Lower leg skin (tissue), 4 donors: ENCODE measurements around the gene GBE1. TPM values are rescaled to one million over a fixed set of nuclear protein-coding genes. Genes with fewer than 3 reads are reported as not detected.
"Not testable (repeated sequence)": the region's sequence is repeated elsewhere in the genome, so short reads cannot be mapped to it uniquely, and the experiment has no call there.

Experiments used
- DNase-seq, 2 donors: peaks; one replicate each; pipeline ENCODE4 v3.0.0-alpha.2; 2019; ENCODE audit warnings: low spot score in 2 of 2
- H3K4me3 ChIP-seq: fragments of 200-600 bp; sonication (generic); 2 replicates; pipeline ENCODE4 v1.5.1; 2017; ENCODE audit warnings: mild to moderate bottlenecking, low read depth; ENCODE audit not compliant: poor library complexity, severe bottlenecking
- CTCF ChIP-seq, 3 donors: fragments of 450-650 bp; IDR thresholded peaks; one replicate each; pipeline ENCODE4 v1.5.1; 2016; ENCODE audit warnings: antibody characterized with exemption in 3 of 3, mild to moderate bottlenecking in 3 of 3, moderate library complexity in 2 of 3
- POLR2A ChIP-seq, 2 donors: fragments of 450-650 bp; IDR thresholded peaks; one replicate each; pipeline ENCODE4 v1.6.1; 2016 to 2017; ENCODE audit warnings: antibody characterized with exemption in 2 of 2, mild to moderate bottlenecking in 1 of 2, moderate library complexity in 1 of 2
- WGBS, 2 donors: methylation state at CpG; one replicate each; pipeline ENCODE4 v1.1.5; 2018; 5-methylcytosine and 5-hydroxymethylcytosine counted together
- intact Hi-C: fragments of 100-400 bp; cut with DNase I; formaldehyde crosslinking; loops from one replicate; pipeline ENCODE4 v1.15.0; 2023; ENCODE audit warnings: low total_unique reads
- total RNA-seq, 4 donors: library from RNA; depleted of rRNA; stranded (reverse); fragments of >200 nt; gene quantifications; one replicate each; pipeline ENCODE4 v1.1.0, GENCODE V29; 2016

The GBE1 gene
- total RNA-seq, 4 donors from 2014 or later, result 13.5 to 21.7 (median 15.8) TPM

- TF ChIP-seq CTCF (IDR thresholded peaks at IDR 0.05) (no peak), POLR2A (IDR thresholded peaks at IDR 0.05) (no peak)
- no peak overlapping the region for H3K4me3 ChIP-seq
- DNase-seq, result no peak
- intact Hi-C loops, result no loop called here
- 49 to 54% methylated on average over 6 of the region's 6 CpGs for WGBS, 2 donors
These were observed 264.9 kb downstream of the GBE1 start for GRCh38 chr3:81496407-81497104.

- DNase-seq, intact Hi-C loops, H3K4me3 ChIP-seq: not testable (repeated sequence)
- 100% methylated on average over 1 of the region's 1 CpG for WGBS, 2 donors
These were observed 269.0 kb downstream of the GBE1 start for GRCh38 chr3:81492471-81492870.

GRCh38 chr3:81492040-81492439 lies 269.4 kb downstream of the GBE1 start:
- H3K4me3 ChIP-seq, result no peak overlapping the region
- no peak for DNase-seq
- 51 to 60% methylated on average over 4 of the region's 4 CpGs for WGBS, 2 donors

GRCh38 chr3:81490541-81491288 lies 270.7 kb downstream of the GBE1 start:
- intact Hi-C loops, result no loop called here
- TF ChIP-seq POLR2A (IDR thresholded peaks at IDR 0.05), result no peak
- no peak for TF ChIP-seq CTCF (IDR thresholded peaks at IDR 0.05)
- WGBS, 2 donors, result 52 to 54% methylated on average over 7 of the region's 7 CpGs
- peak; percentile 74 to 88 for DNase-seq
- H3K4me3 ChIP-seq, result no peak overlapping the region

More at GRCh38 chr3:81492040-81492439, 269.4 kb downstream of the GBE1 start:
- intact Hi-C loops, result no loop called here
- TF ChIP-seq POLR2A (IDR thresholded peaks at IDR 0.05) (no peak), CTCF (IDR thresholded peaks at IDR 0.05) (no peak)

GRCh38 chr3:81485444-81485865 lies 276.0 kb downstream of the GBE1 start:
- no peak overlapping the region for H3K4me3 ChIP-seq
- TF ChIP-seq CTCF (IDR thresholded peaks at IDR 0.05), result no peak
- TF ChIP-seq POLR2A (IDR thresholded peaks at IDR 0.05), result no peak
- intact Hi-C loops, result no loop called here
- DNase-seq, result no peak
- 20 to 32% methylated on average over 5 of the region's 5 CpGs for WGBS, 2 donors

GRCh38 chr3:81484520-81484919 lies 276.9 kb downstream of the GBE1 start:
- 76 to 85% methylated on average over 5 of the region's 5 CpGs for WGBS, 2 donors
- intact Hi-C loops, result no loop called here
- DNase-seq, result no peak

More at GRCh38 chr3:81484520-81484919, 276.9 kb downstream of the GBE1 start:
- no peak for TF ChIP-seq POLR2A (IDR thresholded peaks at IDR 0.05)
- no peak for TF ChIP-seq CTCF (IDR thresholded peaks at IDR 0.05)
- H3K4me3 ChIP-seq, result no peak overlapping the region
